NCI-H128 (cell line): Measurements from ENCODE around the gene PFDN6.

Experiments used
- DNase-seq: peaks from one replicate; lab custom pipeline; 2025; ENCODE audit not compliant: unreplicated experiment; lab: John Stamatoyannopoulos, UW

PFDN6 gene

GRCh38 chr6:33294086-33294823, 4.9 kb downstream of the PFDN6 start:
- DNase-seq = no peak

DNA sequence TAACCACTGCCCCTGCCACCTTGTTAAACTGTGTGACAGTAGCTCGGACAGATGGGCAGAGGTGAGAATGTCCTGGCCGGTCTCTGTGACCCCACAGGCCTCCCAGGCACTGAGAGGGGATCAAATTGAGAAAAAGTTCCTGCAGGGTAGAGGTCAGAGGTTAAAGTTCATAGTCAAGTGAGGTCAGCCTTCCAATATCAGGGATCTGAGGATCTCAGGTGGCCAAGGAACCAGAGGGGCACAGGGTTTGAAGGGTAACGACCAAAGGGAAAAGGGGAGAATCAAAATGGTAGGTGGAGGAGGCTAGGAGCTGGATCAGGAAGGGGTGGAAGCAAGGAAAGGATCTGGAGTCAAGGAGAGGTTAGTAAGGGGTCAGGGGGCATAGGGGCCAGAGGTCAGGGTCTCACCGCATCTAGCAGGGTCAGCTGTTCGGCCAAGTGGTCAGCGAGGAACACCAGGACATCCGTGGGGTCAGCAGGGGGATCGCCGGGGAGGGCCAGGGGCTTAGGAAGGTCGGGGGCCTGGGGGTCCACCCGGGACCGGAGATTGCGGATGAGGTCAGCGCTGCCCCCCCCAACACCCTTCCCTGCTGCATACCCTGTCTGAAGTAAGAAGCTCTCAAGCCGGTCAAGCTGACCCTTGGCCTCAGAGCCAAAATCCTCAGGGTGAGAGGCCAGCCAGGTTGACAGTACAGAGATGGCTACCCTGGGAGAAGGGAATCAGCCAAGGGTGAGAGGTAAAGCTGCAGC, 6.4 kb downstream of the PFDN6 start:
- no peak for DNase-seq

- DNase-seq = no peak
These were observed 7.5 kb downstream of the PFDN6 start for GRCh38 chr6:33296797-33297405.

DNA sequence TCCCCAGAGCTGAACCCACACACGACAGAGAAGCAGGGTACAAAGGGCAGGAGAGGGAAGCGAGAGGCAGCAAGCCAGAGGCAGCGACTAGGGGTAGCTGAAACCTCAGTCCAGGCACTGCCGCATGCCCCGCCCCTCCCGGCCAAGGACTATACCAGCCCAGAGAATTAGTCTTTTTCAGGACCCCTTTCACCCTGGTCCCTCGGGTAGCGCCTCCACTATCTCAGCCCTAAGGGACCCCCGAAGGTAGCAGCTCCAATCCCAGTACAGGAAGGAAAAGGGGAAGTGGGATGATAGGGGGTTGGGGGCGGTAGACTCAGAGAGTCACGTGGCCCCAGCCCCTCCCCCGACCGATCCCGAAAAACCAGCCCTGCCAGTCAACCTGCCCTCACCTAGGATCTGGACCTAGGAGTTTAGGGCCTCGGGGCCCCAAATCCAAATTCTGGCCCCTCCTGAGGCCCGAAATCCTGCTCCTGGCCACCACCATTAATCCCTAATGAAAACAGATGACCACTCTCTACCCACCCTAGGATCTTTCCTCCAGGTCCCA, 8.1 kb downstream of the PFDN6 start:
- DNase-seq = no peak

DNA sequence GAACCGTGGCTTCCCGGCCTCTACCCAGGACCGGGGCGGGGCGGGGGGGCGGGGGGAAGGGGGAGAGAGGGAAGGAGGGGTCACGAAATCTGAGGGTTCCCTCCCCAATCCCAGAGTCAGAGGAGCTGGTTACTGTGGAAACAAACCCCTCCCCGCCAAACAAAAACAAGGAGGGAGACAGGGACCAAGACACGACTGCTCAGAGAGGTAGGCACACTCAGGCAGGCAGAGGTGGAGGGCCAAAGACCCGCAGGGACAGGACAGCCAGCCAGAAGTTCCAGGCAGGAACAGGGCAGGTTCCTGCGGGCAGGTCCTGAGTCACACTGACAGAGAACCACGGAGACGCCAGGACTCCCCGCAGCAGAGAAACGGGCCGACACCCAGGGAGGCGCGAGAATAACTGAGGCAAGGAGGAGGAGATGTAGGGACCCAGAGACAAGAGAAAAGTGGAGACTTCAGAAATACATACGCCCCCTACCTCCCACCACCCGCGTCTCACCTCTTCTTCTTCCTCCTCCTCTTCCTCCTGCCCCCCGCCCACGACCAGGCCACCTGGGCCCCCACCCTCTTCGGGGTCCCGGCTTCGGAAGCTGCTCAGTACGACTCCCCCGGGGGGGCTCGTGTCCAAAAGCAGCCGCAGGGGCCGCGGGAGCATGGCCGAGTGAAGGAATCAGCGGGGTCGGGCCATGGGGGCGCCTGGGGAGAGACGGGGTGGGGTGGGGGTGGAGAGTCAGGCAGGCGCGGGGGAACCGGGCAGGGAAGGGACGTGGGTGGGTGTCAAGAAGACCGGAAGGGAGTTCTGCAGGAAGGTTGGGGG, 8.8 kb downstream of the PFDN6 start:
- no peak for DNase-seq

GRCh38 chr6:33298773-33299236, 9.4 kb downstream of the PFDN6 start, which contains the start of gene RGL2:
Gene RGL2 (minus strand): TSS chr6:33298942. CDS start chr6:33298610, 332 bp downstream.
- DNase-seq = no peak

DNA sequence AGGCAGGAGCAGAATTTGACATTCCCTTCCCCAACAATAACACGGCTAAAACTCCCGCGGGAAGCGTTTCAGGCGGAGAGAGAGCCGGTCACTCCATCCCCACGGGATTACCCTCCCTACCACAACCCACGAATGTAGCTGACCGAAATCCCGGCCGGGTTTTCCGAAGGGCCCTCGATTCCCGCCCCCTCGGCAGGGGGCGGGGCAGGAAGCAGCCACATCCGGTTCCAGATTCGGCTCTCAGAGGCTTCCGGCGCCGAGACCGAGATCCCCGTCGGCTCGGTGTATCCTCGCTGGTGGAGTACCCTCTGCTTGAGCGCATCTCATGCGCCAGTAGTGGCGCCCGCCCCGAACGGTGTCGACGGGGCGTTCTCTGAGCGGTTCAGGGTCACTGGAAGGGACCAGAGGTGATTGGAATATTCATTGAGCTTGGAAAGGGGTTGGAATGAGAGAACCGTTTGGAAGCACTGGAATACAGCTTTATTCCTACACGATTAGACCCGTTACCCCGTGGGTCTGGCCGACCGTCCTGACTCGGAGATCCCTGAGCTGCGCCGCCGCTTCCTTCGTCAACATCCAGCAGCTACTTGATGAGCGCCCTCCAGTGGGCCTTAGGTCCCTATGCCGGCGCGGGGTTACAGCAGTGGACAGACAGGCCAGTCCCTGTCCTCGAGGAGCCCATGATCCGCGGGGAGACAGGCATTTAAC, 10.0 kb downstream of the PFDN6 start:
- DNase-seq = peak; percentile 84

- no peak for DNase-seq
These were observed 12.5 kb downstream of the PFDN6 start for GRCh38 chr6:33301877-33302276.

DNA sequence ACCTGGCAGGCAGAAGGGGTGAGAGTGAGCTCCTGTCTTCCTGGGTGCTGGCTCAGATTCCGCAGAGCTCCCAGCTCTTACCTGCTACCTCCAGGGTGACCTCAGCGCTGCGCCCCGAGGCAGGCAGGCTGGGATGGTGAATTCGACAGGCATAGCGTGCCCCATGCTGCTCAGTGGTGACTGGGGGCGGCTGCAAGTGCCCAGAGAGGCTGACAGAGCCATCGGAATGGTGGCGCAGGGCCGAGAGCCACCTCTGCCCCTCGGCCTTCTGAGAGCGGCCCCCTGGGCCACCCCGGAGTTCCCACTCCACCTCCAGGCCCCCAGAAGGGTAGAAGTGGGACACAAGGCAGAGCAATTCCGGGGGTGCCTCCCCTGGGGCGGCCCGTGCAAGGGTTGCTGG, 14.8 kb downstream of the PFDN6 start:
- DNase-seq = no peak

- no peak for DNase-seq
These were observed 15.7 kb downstream of the PFDN6 start for GRCh38 chr6:33305052-33305451.

DNA sequence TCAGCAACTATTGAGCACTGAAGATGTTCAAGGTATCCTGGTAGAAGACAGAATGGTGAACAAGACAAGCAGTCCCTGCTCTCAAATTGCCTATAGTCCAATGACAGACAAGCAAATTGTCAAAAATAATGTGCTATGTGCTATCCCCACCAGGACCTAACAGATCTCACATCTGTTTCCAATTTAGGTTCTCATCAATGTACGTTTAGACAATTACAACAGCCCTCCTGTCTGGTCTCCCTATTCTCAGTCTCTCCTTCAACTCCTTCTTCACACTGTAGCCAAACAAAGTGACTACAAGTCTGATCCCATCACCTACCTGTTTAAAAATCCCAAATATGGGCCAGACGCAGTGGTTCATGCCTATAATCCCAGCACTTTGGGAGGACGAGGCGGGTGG, 17.0 kb downstream of the PFDN6 start:
- no peak for DNase-seq

GRCh38 chr6:33312361-33313104, 23.1 kb downstream of the PFDN6 start:
- peak; percentile 91 for DNase-seq

DNA sequence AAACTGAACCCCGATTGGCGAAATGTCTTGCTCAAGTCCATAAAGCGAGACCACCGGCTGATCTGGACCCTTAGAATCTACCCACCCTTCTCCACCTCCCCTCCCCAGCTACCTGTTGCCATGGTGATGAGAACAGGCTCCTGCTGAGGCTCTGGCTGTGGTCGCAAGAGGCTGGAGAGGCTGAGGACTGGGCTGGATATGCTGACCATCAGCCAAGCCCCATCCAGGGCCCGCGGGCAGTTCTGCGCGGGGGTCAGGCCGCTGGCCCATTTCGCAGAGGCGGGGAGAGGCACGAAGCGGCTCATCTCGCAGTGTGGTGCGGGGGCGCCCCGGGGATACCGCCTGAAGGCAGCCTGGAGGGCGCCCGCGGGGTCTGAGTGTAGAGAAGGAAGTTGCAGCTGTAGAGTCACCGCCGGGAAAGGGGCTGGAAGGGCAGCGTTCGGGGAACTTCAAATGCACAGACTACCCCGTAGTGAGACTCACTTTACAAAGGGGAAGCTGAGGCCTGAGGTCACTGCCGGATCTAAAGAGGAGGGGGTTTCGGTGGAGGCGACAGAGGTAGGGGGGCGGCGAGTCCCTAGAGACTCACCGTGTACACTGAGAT, 23.8 kb downstream of the PFDN6 start:
- DNase-seq = no peak

GRCh38 chr6:33313709-33314514, 24.5 kb downstream of the PFDN6 start, which contains the start of gene TAPBP:
Gene TAPBP (minus strand): TSS chr6:33314078. CDS start chr6:33314041, 37 bp downstream.
- DNase-seq = peak; percentile 19

GRCh38 chr6:33314515-33314942, 25.1 kb downstream of the PFDN6 start:
- DNase-seq = no peak

DNA sequence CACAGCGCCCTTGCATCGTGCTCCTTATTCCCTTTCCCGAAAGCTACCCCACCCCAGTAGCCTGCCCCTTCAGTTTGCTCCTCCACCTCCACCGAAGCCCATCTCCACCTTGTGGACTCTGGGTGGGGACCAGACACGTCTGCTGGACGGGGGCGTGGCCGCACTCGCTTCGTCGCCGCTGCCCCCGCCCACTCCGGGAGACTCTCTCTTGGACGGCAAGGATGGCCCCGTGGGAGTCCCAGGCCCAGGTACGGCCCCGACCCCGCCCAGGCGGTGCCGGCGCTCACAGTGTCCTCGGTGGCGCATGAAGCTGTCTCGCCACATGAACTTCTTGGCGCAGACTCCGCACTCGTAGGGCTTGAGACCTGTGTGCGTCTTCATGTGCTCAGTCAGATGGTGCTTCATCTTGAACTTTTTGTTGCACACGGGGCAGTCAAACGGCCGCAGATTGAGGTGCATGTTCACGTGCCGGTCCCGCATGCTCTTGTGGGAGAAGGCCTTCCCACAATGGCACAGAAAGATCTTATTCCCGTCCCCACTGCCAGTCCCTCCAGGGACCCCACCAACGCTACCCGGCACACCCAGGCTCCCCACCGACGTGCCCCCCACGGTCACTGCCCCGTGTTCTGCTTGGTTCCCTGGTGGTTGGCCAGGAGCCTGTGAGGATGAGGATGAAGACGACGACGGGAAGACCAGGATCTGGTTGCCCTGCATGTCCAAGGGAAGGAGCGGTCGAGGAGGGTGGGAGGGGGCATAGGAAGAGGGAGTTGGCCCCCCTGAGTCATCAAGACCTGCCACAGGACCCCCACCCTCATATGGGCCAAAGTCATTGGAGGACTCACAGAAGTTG, 25.8 kb downstream of the PFDN6 start:
- no peak for DNase-seq
